ENCODE results near the gene HOXA6. TPM values are rescaled to one million over a fixed set of nuclear protein-coding genes. Genes with fewer than 3 reads are reported as not detected.
A peak's percentile ranks its signal among the peaks of the same experiment; 100 is the strongest.

Gene HOXA6
- total RNA-seq, 6 experiments from 2014 or later: not detected

DNA sequence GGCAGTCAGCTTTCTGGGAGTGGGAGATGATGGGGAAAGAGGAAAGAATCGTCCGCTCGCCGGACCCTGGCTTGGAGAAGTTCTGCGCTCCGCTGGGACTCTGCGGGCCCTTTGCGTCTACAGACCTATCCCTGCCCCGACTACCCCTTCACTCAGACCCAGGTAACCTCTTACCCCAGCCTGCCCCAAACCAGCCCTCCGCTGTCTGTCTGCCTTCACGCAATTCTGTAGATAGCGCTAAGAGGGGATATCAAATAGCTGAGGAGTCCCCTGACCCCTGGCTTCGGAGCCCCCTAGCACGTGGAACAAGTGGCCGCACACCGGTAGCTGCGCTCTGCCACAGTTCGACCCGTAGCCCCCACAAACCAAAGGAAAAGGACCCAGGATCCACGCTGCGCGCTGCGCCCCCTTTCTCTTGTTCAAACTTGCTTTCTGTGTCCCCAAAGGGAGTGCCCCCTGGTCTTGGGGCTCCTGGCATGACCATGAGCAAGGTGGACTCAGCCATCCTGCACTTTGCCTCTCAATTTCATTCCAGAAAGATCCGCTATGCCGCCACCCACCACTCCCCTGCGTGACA, 24.0 kb downstream of the HOXA6 start:
- 47% methylated on average over 17 of the region's 26 CpGs for WGBS (ENCODE audit: insufficient coverage, low coverage, low lambda C conversion rate, missing lambda C conversion rate)
- peaks cover 0 to 14% of the 10 kb centered on the region in 2 donors for H3K27me3 ChIP-seq
- intact Hi-C loops (cut with DNase I): no loop called here

DNA sequence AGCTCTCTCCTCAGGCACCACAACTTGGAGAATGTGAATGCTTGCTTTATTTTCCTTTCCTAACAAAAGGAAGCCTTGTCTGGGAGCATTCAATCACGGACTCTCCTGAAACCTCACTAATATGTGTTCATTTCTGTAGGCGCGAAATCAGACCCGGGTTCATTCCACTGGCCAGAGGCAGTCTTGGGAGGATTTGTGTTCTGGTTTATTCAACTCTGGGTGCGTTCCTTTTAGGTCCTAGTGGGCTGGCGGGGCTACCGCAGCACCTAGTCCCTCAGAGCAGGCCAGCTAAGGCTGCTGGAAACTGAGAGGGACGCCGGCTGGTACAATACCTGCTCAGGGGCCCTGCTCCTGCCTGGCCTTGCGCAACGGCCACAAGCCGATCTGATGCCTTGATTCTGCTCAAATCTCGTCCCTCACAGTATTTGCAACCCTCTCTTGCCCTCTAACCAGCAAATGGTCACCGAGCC, 24.5 kb downstream of the HOXA6 start:
- 27% methylated on average over 2 of the region's 14 CpGs for WGBS (ENCODE audit: insufficient coverage, low coverage, low lambda C conversion rate, missing lambda C conversion rate)
- H3K27me3 ChIP-seq: peaks cover 0 to 16% of the 10 kb centered on the region in 2 donors
- no peak for DNase-seq
- no peak overlapping the region for H3K27ac ChIP-seq
- H3K9me3 ChIP-seq: no peaks in the 10 kb centered on the region
- no peaks in the 10 kb centered on the region for H3K36me3 ChIP-seq
- no peak overlapping the region for H3K4me3 ChIP-seq
- peaks cover 0 to 18% (median 3%) of the 10 kb centered on the region in 4 donors for H3K4me1 ChIP-seq
- intact Hi-C loops (cut with DNase I): no loop called here
- TF ChIP-seq POLR2A (IDR thresholded peaks at IDR 0.05): no peak
- TF ChIP-seq, protein P1, sequence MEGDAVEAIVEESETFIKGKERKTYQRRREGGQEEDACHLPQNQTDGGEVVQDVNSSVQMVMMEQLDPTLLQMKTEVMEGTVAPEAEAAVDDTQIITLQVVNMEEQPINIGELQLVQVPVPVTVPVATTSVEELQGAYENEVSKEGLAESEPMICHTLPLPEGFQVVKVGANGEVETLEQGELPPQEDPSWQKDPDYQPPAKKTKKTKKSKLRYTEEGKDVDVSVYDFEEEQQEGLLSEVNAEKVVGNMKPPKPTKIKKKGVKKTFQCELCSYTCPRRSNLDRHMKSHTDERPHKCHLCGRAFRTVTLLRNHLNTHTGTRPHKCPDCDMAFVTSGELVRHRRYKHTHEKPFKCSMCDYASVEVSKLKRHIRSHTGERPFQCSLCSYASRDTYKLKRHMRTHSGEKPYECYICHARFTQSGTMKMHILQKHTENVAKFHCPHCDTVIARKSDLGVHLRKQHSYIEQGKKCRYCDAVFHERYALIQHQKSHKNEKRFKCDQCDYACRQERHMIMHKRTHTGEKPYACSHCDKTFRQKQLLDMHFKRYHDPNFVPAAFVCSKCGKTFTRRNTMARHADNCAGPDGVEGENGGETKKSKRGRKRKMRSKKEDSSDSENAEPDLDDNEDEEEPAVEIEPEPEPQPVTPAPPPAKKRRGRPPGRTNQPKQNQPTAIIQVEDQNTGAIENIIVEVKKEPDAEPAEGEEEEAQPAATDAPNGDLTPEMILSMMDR (IDR thresholded peaks at IDR 0.05): no peak
- ATAC-seq: no peak

More for the DNA sequence above, 24.0 kb downstream of the HOXA6 start:
- Histone ChIP-seq H3K4me3 (no peak overlapping the region), H3K27ac (no peak overlapping the region), H3K4me1 (peaks cover 0 to 18% (median 3%) of the 10 kb centered on the region in 4 donors), H3K9me3 (no peaks in the 10 kb centered on the region), H3K36me3 (no peaks in the 10 kb centered on the region)
- ATAC-seq (no peak), DNase-seq (peak in 1 of 3 donors; percentile 42)
- no peak for TF ChIP-seq POLR2A (IDR thresholded peaks at IDR 0.05)
- TF ChIP-seq, protein P1 (IDR thresholded peaks at IDR 0.05): no peak

DNA sequence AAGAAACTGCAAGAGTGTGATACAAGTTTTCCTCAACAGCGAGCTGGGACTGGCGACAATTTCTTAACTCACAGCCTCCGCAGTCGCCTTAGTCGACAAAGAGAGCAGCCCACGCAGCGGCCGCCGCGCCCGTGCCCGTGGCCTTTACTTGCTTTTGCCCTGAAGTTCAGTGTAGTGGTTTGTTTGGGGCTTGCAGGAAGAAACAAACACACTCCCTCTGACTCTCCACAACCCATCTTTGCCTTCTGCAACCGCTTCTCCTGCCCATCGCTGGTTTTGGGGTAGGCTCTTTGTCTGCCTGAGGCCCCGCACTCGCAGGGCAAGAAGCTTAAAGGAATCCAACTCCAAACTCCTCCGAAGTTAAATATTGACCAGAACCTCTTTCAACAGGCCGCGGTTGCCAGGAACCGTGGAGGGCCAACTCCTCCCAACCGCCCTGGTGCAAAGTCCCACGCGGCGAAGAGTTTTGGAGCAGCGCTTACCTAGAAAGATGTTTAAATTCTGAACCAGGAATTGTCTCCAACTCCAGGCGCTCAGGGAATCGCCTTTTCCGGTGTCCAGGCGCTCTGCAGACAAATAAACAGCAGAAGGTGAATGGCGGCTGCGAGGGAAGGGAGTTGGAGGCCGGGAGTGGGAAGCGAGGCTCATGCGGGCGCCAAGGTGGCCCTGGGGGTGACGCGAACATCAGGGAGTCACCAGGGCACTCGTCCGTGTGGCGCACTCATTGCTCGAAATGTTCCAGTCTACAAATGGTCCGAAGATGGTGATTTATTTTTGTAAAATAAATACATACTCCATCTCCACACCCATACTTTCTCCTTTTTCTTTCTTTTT, 25.3 kb downstream of the HOXA6 start:
- 20% methylated on average over 33 of the region's 42 CpGs for WGBS (ENCODE audit: insufficient coverage, low coverage, low lambda C conversion rate, missing lambda C conversion rate)
- H3K4me1 ChIP-seq: peaks cover 0 to 18% (median 3%) of the 10 kb centered on the region in 4 donors
- H3K27me3 ChIP-seq: peaks cover 0 to 17% of the 10 kb centered on the region in 2 donors
- H3K27ac ChIP-seq: peak overlapping the region in 1 of 3 donors; percentile 32
- peak; percentile 48 to 83 (median 58) for ATAC-seq
- no peaks in the 10 kb centered on the region for H3K36me3 ChIP-seq
- intact Hi-C loops (cut with DNase I): no loop called here
- no peak overlapping the region for H3K4me3 ChIP-seq
- DNase-seq: peak in 2 of 3 donors; percentile 42 to 73
- no peaks in the 10 kb centered on the region for H3K9me3 ChIP-seq
- no peak for TF ChIP-seq POLR2A (IDR thresholded peaks at IDR 0.05)
- TF ChIP-seq, protein P1 (IDR thresholded peaks at IDR 0.05): no peak

DNA sequence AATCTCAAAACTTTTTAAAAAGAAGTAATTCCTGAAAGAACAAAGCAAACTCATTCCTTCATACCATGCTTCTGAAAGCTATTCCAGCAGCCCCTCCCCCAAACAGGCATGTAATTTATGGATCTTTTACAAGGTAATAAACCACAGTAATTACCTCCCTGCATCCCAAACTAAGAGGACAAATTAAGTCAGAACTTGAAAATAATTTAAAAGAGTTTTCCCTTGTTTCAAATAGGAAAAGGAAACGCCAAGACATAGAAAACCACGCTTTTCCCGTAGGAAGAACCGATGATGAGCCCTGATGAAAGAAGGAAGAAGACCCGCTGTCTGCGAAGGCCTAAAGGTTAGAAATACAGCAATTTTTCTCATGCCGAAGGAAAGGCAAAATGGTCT, 25.9 kb downstream of the HOXA6 start:
- Histone ChIP-seq H3K4me3 (no peak overlapping the region), H3K4me1 (peaks cover 0 to 18% (median 3%) of the 10 kb centered on the region in 4 donors), H3K27ac (no peak overlapping the region), H3K9me3 (no peaks in the 10 kb centered on the region), H3K27me3 (peaks cover 0 to 17% of the 10 kb centered on the region in 2 donors), H3K36me3 (no peaks in the 10 kb centered on the region)
- no peak for DNase-seq
- no peak for TF ChIP-seq POLR2A (IDR thresholded peaks at IDR 0.05)
- TF ChIP-seq, protein P1 (IDR thresholded peaks at IDR 0.05): no peak
- ATAC-seq: no peak
- intact Hi-C loops (cut with DNase I): no loop called here
- WGBS (ENCODE audit: insufficient coverage, low coverage, low lambda C conversion rate, missing lambda C conversion rate): 42% methylated on average over 6 of the region's 7 CpGs
